Right kidney (tissue), 9 donors: ENCODE results near the gene LELP1.
"Not testable (repeated sequence)": the region's sequence is repeated elsewhere in the genome, so short reads cannot be mapped to it uniquely, and the experiment has no call there.

ENCODE experiments used
- DNase-seq: peaks from one replicate; pipeline ENCODE4 v3.0.0-alpha.2; 2016
- long read RNA-seq, 8 donors: transcript quantifications; one replicate each; lab custom pipeline, GENCODE V29; 2026

The LELP1 gene
- long read RNA-seq, donor 1 = 0 reads
- long read RNA-seq, donor 2 = 0 reads
- long read RNA-seq, donor 3 = 0 reads
- long read RNA-seq, donor 4 = 0 reads
- long read RNA-seq, donor 5 = 0 reads
- long read RNA-seq, donor 6 = 0 reads
- long read RNA-seq, donor 7 = 0 reads
- long read RNA-seq, donor 8 = 0 reads

DNA sequence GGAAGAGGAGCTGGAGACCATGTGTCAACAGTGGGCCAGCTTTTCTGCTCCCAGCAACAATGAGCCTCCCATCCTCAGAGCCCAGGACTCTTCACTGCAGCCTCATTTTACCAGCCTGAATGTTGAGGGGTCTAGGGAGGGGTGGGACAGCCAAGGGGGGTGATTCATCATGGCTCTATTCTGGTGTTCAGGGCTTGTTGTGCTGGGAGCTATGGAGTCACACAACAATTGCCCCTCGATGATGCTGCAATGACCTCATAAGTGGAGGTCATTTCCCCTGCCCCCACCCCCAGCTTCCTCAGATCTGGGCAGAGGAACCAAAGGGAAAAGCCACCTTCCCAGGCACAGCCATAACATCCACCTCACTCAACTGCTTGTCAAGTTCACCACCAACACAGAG, at the start of gene LELP1:
Gene LELP1, plus strand, starts transcription at position 301 of the 400 bp plus-strand sequence. CDS start 1,278 bp downstream, outside the sequence.
- DNase-seq = no peak

DNA sequence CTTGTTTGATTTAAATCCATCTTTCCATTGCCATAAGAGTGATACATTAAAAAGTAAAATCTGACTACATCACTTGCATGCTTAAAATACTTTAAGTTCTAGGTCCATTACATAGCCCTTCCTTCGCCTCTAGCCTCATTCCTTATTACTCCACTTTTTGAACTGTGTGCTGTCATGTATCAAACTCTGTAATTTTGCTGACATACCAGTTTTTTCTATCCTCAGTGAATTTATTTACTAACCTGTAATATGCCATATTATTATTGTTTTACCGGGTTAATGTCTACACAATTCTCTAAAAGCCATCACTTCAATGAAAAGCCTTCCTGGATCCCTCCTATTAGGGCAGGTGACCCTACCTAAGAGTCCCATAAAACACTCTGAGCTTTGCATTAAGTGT, 47.7 kb upstream of the LELP1 start:
- no peak for DNase-seq

DNA sequence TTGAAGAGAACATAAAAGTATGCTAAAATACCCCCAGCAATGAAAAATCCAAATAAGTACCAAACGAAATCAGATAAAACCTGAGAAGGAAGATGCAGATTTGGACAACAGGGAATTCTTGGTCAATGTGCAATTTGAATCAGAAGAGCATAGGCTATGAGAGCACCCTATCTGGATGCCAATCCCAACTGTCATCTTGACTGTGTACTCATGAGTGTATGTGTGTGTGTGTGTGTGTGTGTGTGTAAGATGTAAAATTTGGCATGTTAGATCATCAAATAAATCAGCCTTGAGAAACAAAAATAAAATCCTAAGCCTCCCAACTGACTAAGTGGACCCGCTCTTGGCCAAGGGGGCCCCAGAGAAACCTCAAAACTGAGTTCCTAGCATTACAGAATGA, 34.5 kb upstream of the LELP1 start:
- no peak for DNase-seq

DNA sequence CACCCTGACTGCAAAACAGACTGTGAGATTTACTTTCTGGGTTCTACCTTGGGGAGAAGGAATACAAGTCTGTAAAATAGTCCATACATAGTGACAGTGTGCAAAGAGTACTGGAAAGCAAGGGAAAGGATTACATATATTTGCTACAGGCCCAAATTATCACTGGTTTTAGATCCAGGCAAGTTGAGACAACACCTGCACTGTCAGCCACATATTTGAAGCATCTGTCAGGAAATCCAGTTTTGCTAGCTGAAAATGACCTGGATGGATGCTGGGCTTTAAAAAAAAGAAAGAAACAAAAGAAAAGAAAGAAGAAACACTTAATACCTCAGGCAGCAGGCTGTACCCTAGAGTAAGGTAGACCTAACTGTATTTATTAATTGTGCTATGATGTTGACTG, 28.6 kb upstream of the LELP1 start:
- no peak for DNase-seq

DNA sequence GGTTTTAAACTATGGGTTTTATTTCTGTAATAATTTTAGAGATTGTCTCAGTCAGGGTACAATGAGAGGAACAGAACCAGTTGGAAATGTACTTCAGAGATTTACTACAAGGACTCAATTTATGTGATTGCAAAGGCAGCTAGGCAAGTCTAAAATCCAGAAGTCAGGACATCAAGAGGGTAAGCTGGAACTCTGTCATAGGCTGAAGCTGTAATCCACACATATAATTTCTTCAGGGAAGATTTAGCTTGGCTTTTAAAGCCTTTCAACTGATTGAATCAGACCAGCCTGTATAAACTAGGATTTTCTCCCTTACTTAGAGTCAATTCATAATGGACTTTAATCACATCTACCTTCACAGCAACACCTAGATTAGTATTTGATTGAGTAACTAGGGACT, 24.3 kb upstream of the LELP1 start:
- DNase-seq = no peak

DNA sequence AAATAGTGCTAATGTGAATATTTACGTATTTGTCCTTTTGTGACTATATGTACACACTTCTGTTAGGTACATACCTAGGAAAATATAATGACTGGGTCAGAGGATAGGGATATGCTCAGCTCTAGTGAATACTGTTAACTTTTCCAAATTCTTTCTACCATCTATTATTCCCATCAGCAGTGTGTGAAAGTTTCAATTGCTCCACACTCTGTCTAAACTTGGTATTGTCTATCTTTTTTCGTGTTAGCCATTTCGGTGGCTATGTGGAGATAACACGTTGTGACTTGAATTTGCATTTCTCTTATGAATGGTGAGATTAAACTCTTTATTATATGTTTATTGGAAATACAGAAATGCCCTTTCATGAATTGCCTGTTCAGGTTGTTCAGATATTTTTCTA, 22.7 kb upstream of the LELP1 start:
- DNase-seq = no peak

DNA sequence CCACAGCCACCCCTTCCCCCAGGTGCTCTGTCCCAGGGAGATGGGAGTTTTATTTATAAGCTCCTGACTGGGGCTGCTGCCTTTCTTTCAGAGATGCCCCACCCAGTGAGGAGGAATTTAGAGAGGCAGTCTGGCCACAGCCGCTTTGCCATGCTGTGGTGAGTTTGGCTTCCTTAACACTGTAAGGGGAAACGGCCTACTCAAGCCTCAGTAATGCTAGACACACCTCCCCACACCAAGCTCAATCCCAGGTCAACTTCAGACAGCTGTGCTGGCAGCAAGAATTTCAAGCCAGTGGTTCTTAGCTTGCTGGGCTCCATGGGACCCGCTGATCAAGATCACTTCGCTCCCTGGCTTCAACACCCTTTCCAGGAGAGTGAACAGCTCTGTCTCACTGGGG, 14.9 kb upstream of the LELP1 start:
- DNase-seq = not testable (repeated sequence)

DNA sequence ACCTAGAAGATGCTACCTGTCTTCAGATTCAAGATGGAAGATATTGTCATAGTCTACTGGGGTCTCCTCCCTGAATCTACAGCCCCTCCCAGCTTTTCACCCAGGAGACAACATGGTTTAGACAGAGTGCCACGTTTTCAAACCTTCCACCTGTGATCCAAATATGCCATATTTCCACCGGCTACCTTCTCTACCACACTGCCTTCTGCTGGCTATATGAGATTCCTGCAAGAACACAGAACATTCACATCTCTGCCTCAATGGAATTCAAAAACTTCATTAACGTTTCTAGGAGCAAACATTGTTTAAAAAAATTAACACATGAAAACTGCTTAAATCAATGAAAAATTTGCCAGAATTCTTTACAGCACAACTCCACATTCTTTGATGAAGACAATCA, 12.9 kb upstream of the LELP1 start:
- DNase-seq = no peak

DNA sequence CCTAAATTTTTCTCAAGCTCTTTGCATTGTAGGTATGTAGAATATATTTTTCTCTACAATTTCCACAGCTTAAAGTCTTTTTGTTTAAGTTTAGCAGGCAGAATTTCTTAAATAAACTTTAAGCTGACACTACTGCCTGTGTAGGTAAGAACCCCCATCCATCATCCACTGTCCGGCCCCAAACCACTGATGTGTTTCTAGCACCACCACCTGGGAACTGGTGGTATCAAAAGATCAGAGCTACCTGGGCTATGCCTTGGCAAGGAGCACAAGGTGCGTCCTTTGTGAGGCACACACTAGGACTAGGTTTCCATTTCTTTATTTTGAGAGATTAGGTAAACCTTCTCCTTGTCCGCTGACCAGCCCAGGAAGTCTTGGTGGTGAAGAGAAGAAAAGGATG, 10.5 kb upstream of the LELP1 start:
- no peak for DNase-seq

DNA sequence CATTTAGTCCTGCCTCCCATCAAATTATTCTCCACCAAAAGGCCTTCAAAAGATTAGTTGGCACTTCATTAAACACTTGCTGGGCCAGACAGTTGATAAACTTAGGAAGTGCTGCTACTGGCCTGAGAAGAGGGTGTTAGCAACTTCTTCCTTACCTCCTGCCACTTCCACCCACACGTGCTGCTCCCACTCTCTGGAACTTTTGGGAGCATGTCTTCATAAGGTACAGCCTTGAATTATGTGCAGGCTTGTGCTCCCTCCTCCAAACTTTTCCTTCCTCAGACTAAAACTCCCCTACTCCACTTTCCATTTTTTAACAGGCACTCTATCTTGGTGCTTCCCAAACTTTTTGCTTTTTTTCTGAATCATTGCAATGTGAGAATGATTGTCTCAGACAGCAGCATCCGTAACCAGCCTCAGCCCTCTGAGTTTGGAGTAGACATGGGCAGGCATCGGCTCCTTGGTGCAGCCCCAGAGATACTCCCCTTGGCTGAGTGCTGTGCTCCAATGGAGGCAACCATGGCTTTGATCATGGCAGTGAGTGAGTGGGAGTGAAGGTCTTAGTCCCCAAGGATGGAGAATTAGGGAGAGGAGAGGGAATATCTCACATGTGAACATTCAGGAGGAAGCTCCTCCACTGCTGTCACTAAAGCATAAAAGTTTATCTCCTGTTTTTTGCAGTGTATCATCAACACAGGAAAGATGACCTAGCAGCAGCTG, 8.7 kb upstream of the LELP1 start:
- no peak for DNase-seq

DNA sequence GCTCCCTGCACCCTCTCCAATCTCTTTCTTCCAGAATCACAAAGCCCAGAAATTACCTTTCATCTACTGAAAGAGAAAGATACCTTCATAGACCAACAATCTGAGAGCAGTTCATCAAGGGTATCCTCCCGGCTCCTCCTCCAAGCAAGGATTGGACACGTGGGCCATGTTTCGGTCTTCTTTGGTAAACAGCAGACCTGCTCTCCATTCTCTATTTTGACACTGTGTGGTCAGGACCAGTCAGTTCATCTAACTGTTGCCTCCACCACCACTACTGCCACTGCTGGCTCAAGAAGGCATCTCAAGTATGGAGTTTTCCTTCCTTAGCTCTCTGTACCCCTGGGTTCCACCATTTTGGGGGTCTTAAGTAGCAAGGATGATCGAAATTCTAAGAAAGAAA, 8.0 kb upstream of the LELP1 start:
- DNase-seq = no peak

DNA sequence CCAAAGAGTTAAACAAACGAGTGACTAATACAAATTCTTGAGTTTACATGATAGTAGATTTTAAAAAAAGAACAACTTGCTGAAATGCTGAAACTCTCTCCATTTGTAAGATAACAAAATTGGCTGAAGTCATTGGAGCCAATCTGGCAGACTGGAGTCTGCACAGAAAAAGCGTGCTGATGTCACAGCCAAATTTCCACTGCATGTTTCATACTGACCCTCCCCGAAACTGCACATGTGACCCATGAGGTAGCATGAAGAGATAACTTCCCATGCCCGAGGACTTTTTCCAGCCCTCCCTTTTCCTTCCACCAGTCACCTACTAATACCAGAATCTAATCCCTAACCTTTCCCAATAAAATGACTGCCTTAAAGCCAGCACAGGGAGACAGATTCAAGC, 1.2 kb upstream of the LELP1 start:
- no peak for DNase-seq

DNA sequence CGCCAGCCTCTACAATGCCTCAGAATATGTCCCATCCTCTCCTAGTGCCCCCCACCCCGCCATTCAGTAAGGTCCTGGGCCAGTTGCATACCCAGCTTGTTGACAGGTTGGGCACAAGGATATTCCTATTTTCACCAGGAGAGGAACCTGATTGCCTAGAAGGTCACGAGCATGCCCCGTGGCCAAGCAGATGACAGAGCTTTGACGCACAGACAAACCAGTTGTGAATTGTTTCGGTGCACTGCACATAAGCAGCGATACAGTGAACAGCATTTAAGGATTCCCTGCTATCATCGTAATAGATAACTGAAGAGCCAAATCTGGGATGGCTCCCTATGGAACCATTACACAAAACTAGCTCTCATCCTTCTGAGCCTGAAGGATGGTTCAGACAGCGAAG, 3.4 kb downstream of the LELP1 start:
- DNase-seq = no peak

DNA sequence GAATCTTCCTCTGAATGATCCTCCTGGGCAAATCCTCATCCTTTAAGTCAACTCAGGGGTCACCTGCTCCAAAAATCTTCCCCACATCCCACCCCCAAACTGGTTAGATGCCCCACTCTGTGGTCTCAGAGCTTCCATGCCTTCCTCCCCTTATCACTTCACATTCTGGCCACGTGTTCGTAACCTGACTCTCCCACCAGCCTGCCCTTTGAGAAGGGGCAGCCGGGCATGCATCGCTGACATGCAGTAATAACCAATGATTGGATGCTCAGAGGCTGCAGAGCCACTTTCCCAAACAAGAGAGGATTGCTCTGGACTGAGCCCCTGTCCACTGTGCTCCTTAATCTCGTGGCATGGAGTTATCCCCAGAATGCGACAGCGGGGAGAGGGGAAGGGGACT, 7.0 kb downstream of the LELP1 start:
- DNase-seq = no peak

DNA sequence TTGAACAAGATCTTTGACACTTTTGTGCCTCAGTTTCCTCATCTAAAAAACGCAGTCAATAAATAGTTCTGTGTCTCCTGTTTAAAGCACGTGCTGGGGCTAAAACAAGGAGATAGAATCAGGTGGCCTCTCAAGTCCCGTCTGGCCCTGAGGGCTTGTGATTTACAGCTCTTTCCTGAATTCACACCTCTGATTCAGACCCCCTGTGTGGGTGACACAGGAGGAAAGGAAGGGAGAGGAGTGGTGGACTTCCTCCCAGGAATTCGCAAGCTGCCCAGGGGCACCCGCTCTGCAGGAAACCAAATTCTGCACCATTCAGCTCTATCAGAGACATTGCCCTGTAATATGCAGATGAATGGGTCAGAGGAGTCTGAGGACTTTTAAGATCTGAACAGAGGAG, 9.0 kb downstream of the LELP1 start:
- no peak for DNase-seq

DNA sequence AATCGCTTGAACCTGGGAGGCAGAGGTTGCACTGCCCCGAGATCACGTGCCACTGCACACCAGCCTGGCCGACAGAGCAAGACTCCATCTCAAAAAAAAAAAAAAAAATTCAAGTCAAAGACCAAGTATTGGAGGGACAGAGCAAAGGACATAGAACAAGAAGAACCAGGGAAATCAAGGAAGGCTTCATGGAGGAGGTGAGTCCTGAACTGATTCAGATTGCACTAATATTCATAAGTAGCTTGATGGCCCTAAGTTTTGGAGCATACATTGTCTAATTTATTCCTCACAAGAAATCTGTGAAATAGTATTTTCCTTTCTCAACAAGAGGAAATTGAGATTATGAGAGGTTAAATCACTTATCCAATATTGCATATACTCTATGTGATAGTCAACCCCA, 10.3 kb downstream of the LELP1 start:
- no peak for DNase-seq

DNA sequence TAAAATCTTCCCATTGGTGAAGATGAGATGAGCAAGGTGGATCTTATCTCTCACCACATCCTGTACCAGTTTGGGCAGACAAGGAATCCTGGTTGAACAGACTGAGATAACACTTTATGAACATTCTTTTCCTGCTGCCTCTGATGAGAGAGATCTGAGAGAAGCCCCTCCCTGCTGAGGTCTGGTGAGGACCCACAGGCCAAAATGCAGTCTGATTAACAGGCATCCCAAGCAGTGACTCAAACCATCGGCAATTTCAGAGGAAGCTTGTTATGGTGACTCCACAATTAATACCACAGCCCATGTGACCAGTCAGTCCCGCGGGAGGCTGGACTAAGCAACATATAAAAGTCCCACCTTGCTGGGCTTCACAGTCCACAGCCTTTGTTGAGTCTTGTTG, 14.0 kb downstream of the LELP1 start, which contains the start of gene PRR9:
Gene PRR9, plus strand, starts transcription at position 373 of the 400 bp plus-strand sequence. CDS start 561 bp downstream, outside the sequence.
- no peak for DNase-seq

DNA sequence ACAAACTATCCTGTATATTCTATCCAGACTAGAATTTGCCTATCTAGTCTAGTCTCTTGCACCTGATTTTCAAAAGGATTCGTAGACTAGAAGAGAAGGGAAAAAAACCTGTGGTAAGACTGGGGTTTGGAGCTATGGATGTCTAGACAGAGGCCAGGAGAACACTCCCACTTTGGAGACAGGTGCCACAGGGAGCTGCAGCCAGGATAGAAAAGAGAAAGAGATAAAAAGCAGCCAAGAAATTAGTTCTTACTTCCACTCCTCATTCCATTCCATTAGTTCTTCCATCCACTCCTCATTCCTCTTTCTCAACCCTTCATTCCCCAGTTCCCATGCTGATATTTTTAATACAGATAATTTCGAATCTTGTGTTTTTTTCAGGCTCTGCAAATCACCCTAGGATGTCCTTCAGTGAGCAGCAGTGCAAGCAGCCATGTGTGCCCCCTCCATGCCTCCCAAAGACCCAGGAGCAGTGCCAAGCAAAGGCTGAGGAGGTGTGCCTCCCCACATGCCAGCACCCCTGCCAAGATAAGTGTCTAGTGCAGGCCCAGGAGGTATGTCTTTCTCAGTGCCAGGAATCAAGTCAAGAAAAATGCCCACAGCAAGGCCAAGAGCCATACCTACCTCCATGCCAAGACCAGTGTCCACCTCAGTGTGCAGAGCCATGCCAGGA, 14.7 kb downstream of the LELP1 start:
- DNase-seq = no peak

DNA sequence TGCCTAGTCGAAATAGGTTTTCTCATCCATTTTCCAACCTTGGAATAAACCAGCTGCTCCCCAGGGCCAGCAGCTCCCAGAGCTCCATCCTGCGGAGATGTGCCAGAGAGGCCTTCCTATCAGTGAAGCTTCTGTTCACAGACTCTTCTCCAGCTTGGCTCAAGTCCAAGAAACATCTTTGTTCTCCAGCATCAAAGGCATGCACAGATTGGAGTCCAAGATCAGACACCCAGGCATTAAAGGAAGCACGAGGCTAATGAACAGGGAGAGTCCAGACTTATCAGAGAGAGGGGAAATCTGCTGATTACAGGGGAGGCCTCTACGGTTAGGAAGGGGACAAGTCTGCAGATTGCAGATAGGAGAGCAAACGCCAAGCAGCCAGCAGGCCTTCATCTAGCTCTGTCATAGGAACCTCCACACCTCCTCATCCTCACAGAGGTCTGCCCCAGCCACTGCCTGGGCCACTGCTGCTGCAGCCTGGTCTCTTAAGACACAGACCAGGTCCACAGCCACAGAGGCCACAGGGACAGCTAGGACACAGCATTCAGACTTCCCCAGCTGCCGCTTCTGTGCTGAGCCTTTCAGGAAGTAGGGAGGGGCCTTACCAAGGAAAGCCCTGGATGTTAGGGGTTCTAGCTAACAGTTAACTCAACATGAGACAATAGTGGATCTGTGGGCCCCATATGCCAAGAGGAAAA, 17.5 kb downstream of the LELP1 start:
- no peak for DNase-seq

DNA sequence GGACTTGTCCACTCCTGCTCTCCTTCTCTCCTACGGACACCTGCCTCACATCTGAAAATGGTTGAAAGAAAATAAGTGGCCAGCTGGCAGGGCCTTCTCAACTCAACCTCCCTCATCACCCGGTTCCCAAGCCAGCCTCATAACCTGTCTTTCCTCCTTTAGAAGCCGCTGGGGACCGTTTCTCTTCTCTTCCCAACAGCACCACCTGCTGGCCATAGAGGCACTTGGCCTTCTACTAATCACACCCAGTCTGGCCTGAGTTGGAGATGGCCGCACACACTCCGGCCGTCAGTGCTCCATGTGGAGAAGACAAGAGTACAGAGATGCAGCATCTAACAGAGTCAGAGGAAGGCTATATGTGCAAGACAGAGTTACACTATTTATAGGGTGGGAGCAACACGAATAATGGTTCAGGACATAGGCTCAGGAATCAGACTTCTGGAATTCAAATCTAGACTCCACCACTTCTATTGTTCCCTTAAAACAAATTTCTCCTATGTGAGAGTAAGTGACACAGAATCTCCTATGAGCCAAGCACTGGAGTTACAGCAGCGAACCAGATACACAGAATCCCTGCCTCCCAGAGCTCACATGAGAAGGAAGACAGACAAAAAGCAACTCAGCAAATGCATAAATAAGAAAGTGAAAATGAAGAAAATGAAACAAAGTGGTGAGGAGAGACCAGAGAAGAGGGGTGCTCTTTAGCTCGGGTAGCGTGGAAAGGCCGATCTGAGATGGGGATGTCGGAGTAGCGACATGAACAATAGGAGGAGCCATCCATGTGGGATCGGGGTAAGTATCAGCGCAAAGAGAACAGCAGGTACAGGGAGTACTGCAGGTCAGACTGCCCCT, 20.0 kb downstream of the LELP1 start:
- peak; percentile 31 for DNase-seq

DNA sequence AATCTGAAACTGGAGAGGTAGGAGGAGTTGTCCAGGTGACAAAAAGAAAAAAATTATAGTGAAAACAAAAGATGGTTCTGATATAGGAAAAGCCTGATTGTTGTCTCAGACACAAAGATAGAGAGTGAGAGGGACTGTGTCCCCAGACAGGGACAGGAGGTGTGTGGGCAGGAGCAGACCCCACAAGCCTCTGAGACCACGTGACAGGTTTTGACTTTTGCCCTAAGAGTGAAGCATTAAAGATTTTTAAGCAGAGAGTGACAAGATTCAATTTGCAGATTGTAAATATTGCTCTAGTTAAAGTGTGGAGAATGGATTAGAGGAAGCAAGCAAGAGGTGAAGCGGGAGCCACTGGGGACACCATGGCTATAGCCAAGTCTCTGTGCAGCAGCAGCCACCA, 24.6 kb downstream of the LELP1 start:
- no peak for DNase-seq

DNA sequence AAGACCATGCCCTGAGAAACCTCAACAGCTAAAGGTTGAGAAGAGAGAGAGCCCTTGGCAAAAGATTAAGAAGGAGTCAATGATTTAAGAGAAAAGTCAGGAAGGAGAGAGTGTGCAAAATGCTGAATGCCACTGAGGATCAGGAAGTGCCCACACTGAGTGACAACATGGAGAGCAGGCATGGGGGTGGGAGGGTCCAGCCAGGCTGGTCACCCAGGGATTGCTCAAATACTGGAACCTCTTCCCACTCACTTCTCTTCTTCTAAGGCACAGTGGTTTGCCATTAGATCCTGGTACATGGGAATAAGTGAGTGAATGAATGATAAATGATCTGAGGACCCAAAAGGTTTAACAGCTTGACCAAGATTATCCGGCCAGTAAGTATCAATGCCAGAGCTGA, 25.3 kb downstream of the LELP1 start:
- DNase-seq = no peak
